Panc1 (cell line): Measurements from ENCODE around the gene TLE5. TPM values are rescaled to one million over a fixed set of nuclear protein-coding genes. Genes with fewer than 3 reads are reported as not detected.

Source experiments
- ATAC-seq: fragments of 200-7000 bp; cut with Tn5 transposase; 2 replicates; pipeline ENCODE4 v1.9.1; 2020; ENCODE audit warnings: mild to moderate bottlenecking, moderate library complexity
- BruUV-seq: library from RNA; stranded (reverse); fragments of 400-500 nt; replicated peaks from 2 replicates; lab custom pipeline; 2021; lab: Mats Ljungman, UMichigan
- CTCF ChIA-PET: fragments of 300-600 bp; sonication (Branson Sonifier 250); formaldehyde crosslinking; loops from one replicate; lab custom pipeline; 2022; ENCODE audit warnings: antibody characterized with exemption; lab: Charles Lee
- POLR2A ChIA-PET: fragments of 300-600 bp; sonication (Branson Sonifier 250); formaldehyde crosslinking; loops from one replicate; lab custom pipeline; 2022; ENCODE audit warnings: antibody characterized with exemption; lab: Charles Lee
- DNase-seq: peaks from one replicate; pipeline ENCODE4 v3.0.0-alpha.2; 2010; ENCODE audit warnings: low read depth, low spot score
- H3K27ac ChIP-seq: 2 replicates; pipeline ENCODE4 v1.5.1; 2011; ENCODE audit warnings: mild to moderate bottlenecking, low read length, inconsistent platforms
- H3K27me3 ChIP-seq: fragments of 200-500 bp; sonication (Bioruptor generic); 2 replicates; pipeline ENCODE4 v1.6.0; 2014; ENCODE audit warnings: low read length, inconsistent platforms; ENCODE audit not compliant: control insufficient read depth, insufficient read depth
- H3K36me3 ChIP-seq: fragments of 200-500 bp; sonication (Bioruptor generic); 2 replicates; pipeline ENCODE4 v1.5.1; 2014; ENCODE audit warnings: inconsistent platforms, mild to moderate bottlenecking, low read length, moderate library complexity; ENCODE audit not compliant: control insufficient read depth, insufficient read depth
- H3K4me1 ChIP-seq: 2 replicates; pipeline ENCODE4 v1.5.1; 2011; ENCODE audit warnings: inconsistent platforms, mild to moderate bottlenecking, low read length, moderate library complexity; ENCODE audit not compliant: control insufficient read depth, insufficient read depth
- H3K4me3 ChIP-seq, 2 experiments: 2 replicates each; pipeline ENCODE4 v1.5.1; 2011 to 2012; ENCODE audit warnings: low read depth in 2 of 2, low read length in 2 of 2, mild to moderate bottlenecking in 2 of 2, inconsistent platforms in 1 of 2, moderate library complexity in 1 of 2
- H3K9me3 ChIP-seq: fragments of 200-500 bp; sonication (Bioruptor generic); 2 replicates; pipeline ENCODE4 v1.5.1; 2014; ENCODE audit warnings: low read depth, mild to moderate bottlenecking, inconsistent platforms, low read length, moderate library complexity; ENCODE audit not compliant: control insufficient read depth, insufficient read depth
- POLR2AphosphoS5 ChIP-seq: IDR thresholded peaks from 2 replicates; pipeline ENCODE4 v1.6.1; 2012; ENCODE audit warnings: mild to moderate bottlenecking, low read depth, low read length, moderate library complexity
- REST ChIP-seq, 2 experiments: IDR thresholded peaks; 2 replicates each; pipeline ENCODE4 v1.6.1; 2011 to 2012; ENCODE audit warnings: low read depth in 2 of 2, control low read depth in 1 of 2, low read length in 1 of 2, mild to moderate bottlenecking in 1 of 2, moderate library complexity in 1 of 2; ENCODE audit not compliant: insufficient read depth in 1 of 2
- SIN3A ChIP-seq: IDR thresholded peaks from 2 replicates; pipeline ENCODE4 v1.6.1; 2012; ENCODE audit warnings: low read depth, mild to moderate bottlenecking, low read length, moderate library complexity, borderline replicate concordance; ENCODE audit not compliant: insufficient read depth
- TCF7L2 ChIP-seq: IDR thresholded peaks from 2 replicates; pipeline ENCODE4 v1.6.1; 2011; ENCODE audit warnings: mild to moderate bottlenecking, low read depth, low read length, inconsistent platforms
- in situ Hi-C: cut with HindIII; loops from 2 replicates; pipeline ENCODE4 v1.10.0; 2016; ENCODE audit warnings: low sequenced_read_pairs, low pct_unique_long_range_greater_than_20kb
- intact Hi-C: fragments of 100-400 bp; cut with micrococcal nuclease; formaldehyde crosslinking; loops from one replicate; pipeline ENCODE4 v1.10.0; 2022; ENCODE audit not compliant: unreplicated experiment
- total RNA-seq: library from RNA; stranded (reverse); gene quantifications from one replicate; pipeline ENCODE4 v1.2.1, GENCODE V29; 2021; ENCODE audit not compliant: unreplicated experiment

Gene TLE5
- total RNA-seq, 1 experiment from 2014 or later = 287 TPM

- BruUV-seq = no TSS peak
- no peak for ATAC-seq
- in situ Hi-C loops = no loop called here
- CTCF ChIA-PET = no interaction called here
- Histone ChIP-seq H3K27me3 (no peaks in the 10 kb centered on the region), H3K9me3 (no peaks in the 10 kb centered on the region), H3K4me3 (no peak overlapping the region), H3K36me3 (no peaks in the 10 kb centered on the region), H3K4me1 (peaks cover 16% of the 10 kb centered on the region), H3K27ac (no peak overlapping the region)
- POLR2A ChIA-PET = no interaction called here
- no peak for TF ChIP-seq TCF7L2
- no peak for TF ChIP-seq SIN3A
- no peak for TF ChIP-seq REST (IDR thresholded peaks at IDR 0.05; ENCODE audit: insufficient read depth in 1 of 2, low read depth in 2 of 2, low read length in 1 of 2)
- intact Hi-C loops = no loop called here
- no peak for DNase-seq
Measured at GRCh38 chr19:3106509-3107141, 44.3 kb upstream of the TLE5 start.

GRCh38 chr19:3105641-3106508 lies 43.6 kb upstream of the TLE5 start:
- no TSS peak for BruUV-seq
- H3K27ac ChIP-seq = no peak overlapping the region

More at GRCh38 chr19:3105641-3106508, 43.6 kb upstream of the TLE5 start:
- no peak for ATAC-seq
- intact Hi-C loops (no loop called here), in situ Hi-C loops (no loop called here)
- H3K27me3 ChIP-seq = no peaks in the 10 kb centered on the region
- no peaks in the 10 kb centered on the region for H3K9me3 ChIP-seq
- no peak for DNase-seq
- ChIA-PET CTCF (no interaction called here), POLR2A (no interaction called here)
- H3K36me3 ChIP-seq = no peaks in the 10 kb centered on the region
- no peak overlapping the region for H3K4me3 ChIP-seq
- peaks cover 18% of the 10 kb centered on the region for H3K4me1 ChIP-seq
- TF ChIP-seq TCF7L2 (no peak), REST (IDR thresholded peaks at IDR 0.05; ENCODE audit: insufficient read depth in 1 of 2, low read depth in 2 of 2, low read length in 1 of 2) (no peak), POLR2AphosphoS5 (no peak)
